Measurements from ENCODE around the gene ATP9A.

DNA sequence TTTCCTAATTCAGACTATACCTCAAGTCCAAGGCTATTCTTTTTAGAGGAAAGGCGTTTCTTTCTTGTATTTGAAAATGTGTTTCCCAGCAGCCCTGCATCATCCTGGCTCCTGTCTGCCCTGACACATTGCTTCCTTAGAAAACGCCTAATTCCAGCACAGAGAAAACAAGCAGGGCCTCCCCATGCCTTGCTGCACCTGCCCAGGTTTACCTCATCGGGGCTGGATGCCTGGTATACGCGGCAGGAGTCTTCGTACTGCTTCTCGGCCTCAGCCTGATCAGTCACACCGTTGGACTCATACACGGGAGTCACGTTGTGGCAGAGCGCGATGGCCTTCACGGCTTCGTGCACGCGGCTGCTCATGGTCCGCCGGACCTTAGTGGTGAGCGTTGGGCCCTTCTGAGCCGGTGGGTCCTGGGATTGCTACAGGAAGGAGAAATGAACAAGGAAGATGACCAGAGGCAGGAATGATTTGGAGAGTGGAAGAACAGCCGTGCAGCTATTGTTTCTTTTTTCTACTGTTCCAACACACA, 111.4 kb downstream of the ATP9A start:
- TF ChIP-seq YY1 (IDR thresholded peaks at IDR 0.05; ENCODE audit: extremely low read depth, insufficient replicate concordance, low read depth, low read length) (no peak), EGR1 (IDR thresholded peaks at IDR 0.05; ENCODE audit: low read depth) (no peak)
- TF ChIP-seq, protein P1, sequence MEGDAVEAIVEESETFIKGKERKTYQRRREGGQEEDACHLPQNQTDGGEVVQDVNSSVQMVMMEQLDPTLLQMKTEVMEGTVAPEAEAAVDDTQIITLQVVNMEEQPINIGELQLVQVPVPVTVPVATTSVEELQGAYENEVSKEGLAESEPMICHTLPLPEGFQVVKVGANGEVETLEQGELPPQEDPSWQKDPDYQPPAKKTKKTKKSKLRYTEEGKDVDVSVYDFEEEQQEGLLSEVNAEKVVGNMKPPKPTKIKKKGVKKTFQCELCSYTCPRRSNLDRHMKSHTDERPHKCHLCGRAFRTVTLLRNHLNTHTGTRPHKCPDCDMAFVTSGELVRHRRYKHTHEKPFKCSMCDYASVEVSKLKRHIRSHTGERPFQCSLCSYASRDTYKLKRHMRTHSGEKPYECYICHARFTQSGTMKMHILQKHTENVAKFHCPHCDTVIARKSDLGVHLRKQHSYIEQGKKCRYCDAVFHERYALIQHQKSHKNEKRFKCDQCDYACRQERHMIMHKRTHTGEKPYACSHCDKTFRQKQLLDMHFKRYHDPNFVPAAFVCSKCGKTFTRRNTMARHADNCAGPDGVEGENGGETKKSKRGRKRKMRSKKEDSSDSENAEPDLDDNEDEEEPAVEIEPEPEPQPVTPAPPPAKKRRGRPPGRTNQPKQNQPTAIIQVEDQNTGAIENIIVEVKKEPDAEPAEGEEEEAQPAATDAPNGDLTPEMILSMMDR (IDR thresholded peaks at IDR 0.05 in 2 of 3, conservative IDR thresholded peaks at IDR 0.05 in 1 of 3; ENCODE audit: borderline replicate concordance in 1 of 3, insufficient read depth in 1 of 3, low read depth in 2 of 3, low read length in 2 of 3): no peak

All from HCT116 (cell line).